ENCODE data around the gene MORN4. TPM values are rescaled to one million over a fixed set of nuclear protein-coding genes. Genes with fewer than 3 reads are reported as not detected.
"Not testable (repeated sequence)": the region's sequence is repeated elsewhere in the genome, so short reads cannot be mapped to it uniquely, and the experiment has no call there.

MORN4 gene
- total RNA-seq, 1 donor from 2014 or later: 2.9 TPM

DNA sequence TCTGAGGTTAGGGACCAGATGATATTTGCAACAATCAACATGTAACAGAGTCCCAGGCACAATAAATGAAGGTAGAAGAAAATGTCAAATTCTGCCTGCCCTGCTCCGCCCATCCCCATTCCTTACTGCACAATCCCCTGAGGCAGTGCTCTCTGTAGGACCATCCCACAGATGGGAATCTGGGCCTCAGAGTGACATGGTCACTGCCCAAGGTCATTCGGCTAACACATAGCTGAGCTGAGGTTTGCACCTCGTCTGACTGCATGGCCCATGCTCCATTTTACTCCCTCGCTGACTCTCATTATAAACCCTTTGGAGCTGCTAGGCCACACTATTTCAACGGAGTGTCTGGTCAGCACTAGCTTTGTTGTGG lies 47.9 kb downstream of the MORN4 start:
- H3K4me1 Mint-ChIP-seq (ENCODE audit: low read depth): no peaks in the 10 kb centered on the region

DNA sequence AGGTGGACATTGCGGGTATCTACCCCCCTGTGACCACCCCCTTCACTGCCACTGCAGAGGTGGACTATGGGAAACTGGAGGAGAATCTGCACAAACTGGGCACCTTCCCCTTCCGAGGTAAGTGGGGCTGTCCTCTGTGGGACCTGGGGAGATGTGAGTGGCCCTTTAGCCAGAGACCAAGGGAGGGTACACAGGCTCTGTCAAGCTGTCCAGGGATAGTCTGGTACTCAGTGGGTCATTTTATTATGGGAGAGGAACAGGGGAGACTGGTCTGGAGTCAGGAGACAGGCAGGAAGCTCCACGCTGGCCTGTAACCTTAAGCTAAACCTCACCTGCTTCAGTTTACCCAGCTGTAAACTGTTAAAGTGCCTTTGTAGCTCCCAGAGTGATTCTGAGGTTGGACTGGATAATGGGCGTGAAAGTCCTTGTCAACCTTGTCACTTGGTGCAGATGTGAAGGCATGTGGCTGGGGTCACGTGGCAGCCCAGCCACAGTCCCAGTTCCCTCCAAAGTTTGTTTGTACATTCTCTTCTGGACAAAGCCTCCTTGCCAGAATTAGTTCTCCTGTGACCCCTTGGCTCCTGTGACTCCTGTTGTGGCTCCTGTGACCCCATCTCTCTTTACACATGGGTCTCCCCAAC lies 48.4 kb downstream of the MORN4 start:
- Mint-ChIP-seq H3K27ac (no peak overlapping the region), H3K27me3 (ENCODE audit: low read depth) (peaks cover 1% of the 10 kb centered on the region), H3K4me3 (ENCODE audit: low read depth) (no peak overlapping the region), H3K36me3 (ENCODE audit: low read depth) (no peaks in the 10 kb centered on the region), H3K9me3 (no peaks in the 10 kb centered on the region), H3K4me1 (ENCODE audit: low read depth) (no peaks in the 10 kb centered on the region)
- no peak for DNase-seq (ENCODE audit: low spot score)
- intact Hi-C loops (cut with micrococcal nuclease): no loop called here

More for the DNA sequence above, 47.9 kb downstream of the MORN4 start:
- no peaks in the 10 kb centered on the region for H3K36me3 Mint-ChIP-seq (ENCODE audit: low read depth)
- no peaks in the 10 kb centered on the region for H3K9me3 Mint-ChIP-seq
- no peak overlapping the region for H3K27ac Mint-ChIP-seq
- no peaks in the 10 kb centered on the region for H3K27me3 Mint-ChIP-seq (ENCODE audit: low read depth)
- intact Hi-C loops (cut with micrococcal nuclease): no loop called here
- H3K4me3 Mint-ChIP-seq (ENCODE audit: low read depth): no peak overlapping the region
- no peak for DNase-seq (ENCODE audit: low spot score)

- H3K36me3 Mint-ChIP-seq (ENCODE audit: low read depth): no peaks in the 10 kb centered on the region
- H3K27me3 Mint-ChIP-seq (ENCODE audit: low read depth): peaks cover 2% of the 10 kb centered on the region
- intact Hi-C loops (cut with micrococcal nuclease): no loop called here
- no peak within 1 kb of the TSS for H3K27ac Mint-ChIP-seq
- no peaks in the 10 kb centered on the region for H3K9me3 Mint-ChIP-seq
- H3K4me3 Mint-ChIP-seq (ENCODE audit: low read depth): no peak within 1 kb of the TSS
- DNase-seq (ENCODE audit: low spot score): no peak
- H3K4me1 Mint-ChIP-seq (ENCODE audit: low read depth): no peaks in the 10 kb centered on the region
Measured at GRCh38 chr10:97584060-97584797, 49.1 kb downstream of the MORN4 start, which contains the start of gene HOGA1. Gene HOGA1, plus strand, starts transcription at chr10:97584389. Its CDS starts 315 bp downstream, at chr10:97584704.

DNA sequence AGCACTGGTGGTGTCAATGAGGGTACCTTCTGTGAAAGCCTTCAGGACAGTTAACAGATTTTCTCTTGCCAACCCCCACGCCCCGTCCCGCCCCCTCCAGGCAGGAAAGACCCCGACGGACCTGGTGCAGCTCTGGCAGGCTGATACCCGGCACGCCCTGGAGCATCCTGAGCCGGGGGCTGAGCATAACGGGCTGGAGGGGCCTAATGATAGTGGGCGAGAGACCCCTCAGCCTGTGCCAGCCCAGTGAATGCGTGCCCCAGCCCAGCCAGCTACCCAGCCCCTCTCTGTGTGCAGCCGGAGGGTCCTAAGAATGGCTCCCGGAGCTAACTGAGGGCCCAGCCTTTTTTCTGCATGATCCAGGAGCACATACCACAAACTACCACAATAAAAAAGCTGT lies 49.8 kb downstream of the MORN4 start:
- H3K27ac Mint-ChIP-seq: no peak overlapping the region
- H3K36me3 Mint-ChIP-seq (ENCODE audit: low read depth): no peaks in the 10 kb centered on the region
- no peak overlapping the region for H3K4me3 Mint-ChIP-seq (ENCODE audit: low read depth)
- no peaks in the 10 kb centered on the region for H3K9me3 Mint-ChIP-seq
- no peak for DNase-seq (ENCODE audit: low spot score)
- intact Hi-C loops (cut with micrococcal nuclease): no loop called here
- H3K4me1 Mint-ChIP-seq (ENCODE audit: low read depth): no peaks in the 10 kb centered on the region
- peaks cover 2% of the 10 kb centered on the region for H3K27me3 Mint-ChIP-seq (ENCODE audit: low read depth)

GRCh38 chr10:97582169-97582568 lies 51.1 kb downstream of the MORN4 start:
- peaks cover 2% of the 10 kb centered on the region for H3K27me3 Mint-ChIP-seq (ENCODE audit: low read depth)
- DNase-seq (ENCODE audit: low spot score): no peak
- no peaks in the 10 kb centered on the region for H3K9me3 Mint-ChIP-seq
- no peaks in the 10 kb centered on the region for H3K4me1 Mint-ChIP-seq (ENCODE audit: low read depth)
- no peaks in the 10 kb centered on the region for H3K36me3 Mint-ChIP-seq (ENCODE audit: low read depth)
- no peak overlapping the region for H3K4me3 Mint-ChIP-seq (ENCODE audit: low read depth)
- no peak overlapping the region for H3K27ac Mint-ChIP-seq
- intact Hi-C loops (cut with micrococcal nuclease): no loop called here

DNA sequence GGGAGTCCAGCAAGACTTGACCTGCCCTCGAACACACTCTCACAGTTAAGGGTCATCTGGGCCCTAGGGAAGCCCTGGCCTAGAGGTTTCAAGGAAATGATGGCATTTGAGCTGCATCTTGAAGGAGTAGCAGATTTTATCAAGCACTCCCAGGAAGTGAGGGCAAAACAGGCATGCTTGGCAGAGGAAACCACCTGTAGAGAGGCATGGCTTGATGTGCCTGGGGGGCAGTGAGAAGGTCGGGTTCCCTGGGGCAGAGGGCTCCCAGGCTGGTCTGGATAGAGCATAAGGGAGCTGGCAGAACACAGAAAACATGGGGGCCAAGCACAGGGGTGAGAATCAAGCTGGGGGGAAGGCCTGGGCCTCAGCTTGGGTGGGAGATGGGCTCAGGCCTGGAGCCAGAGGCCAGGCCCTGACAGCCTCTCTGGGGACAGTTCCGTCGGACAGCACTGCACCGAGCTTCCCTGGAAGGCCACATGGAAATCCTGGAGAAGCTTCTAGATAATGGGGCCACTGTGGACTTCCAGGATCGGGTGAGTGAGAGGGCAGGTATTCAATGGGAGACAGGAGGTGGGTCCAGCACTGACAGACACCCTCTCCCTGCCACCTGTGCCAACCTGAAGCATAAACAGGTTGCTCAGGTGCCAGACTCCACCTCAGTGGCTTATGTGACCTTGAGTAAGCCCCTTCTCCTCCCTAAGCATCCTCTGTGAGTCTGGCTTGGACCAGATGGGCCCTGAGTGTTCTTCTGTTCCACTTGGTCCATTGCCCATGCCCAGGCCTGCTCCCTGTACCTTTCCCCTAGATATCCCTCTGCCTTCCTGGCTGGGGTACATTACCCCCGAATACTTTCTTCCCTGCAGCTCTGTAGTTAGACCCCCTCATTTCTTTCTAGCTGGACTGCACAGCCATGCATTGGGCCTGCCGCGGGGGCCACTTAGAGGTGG lies 52.6 kb downstream of the MORN4 start:
- peaks cover 2% of the 10 kb centered on the region for H3K27me3 Mint-ChIP-seq (ENCODE audit: low read depth)
- DNase-seq (ENCODE audit: low spot score): no peak
- intact Hi-C loops (cut with micrococcal nuclease): no loop called here
- no peak overlapping the region for H3K4me3 Mint-ChIP-seq (ENCODE audit: low read depth)
- no peaks in the 10 kb centered on the region for H3K4me1 Mint-ChIP-seq (ENCODE audit: low read depth)
- H3K27ac Mint-ChIP-seq: no peak overlapping the region
- H3K36me3 Mint-ChIP-seq (ENCODE audit: low read depth): no peaks in the 10 kb centered on the region
- H3K9me3 Mint-ChIP-seq: no peaks in the 10 kb centered on the region

DNA sequence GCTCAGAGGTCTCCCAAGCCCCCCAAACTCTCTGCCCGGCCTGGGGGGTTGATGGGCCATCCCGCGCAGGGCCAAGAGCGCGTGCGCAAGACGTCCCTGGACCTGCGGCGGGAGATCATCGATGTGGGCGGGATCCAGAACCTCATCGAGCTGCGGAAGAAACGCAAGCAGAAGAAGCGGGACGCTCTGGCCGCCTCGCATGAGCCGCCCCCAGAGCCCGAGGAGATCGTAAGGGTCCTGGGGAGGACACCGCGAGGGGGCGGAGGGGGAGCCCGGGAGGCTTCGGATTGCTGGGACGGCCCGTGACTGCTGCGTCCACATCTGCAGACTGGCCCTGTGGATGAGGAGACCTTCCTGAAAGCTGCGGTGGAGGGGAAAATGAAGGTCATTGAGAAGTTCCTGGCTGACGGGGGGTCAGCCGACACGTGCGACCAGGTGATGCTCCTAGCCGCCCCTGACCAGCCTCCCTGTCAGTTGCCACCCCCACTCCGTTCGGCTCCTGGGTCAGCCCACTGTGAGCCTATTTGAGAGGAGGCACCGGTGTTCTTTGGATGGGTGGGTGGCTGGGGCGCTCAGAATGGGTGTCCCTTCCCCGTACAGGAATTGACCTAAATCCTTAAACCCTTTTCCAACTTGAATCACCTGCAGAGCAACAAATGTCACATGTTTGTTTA lies 55.0 kb downstream of the MORN4 start:
- no peaks in the 10 kb centered on the region for H3K9me3 Mint-ChIP-seq
- no peak overlapping the region for H3K4me3 Mint-ChIP-seq (ENCODE audit: low read depth)
- no peak for DNase-seq (ENCODE audit: low spot score)
- H3K4me1 Mint-ChIP-seq (ENCODE audit: low read depth): no peaks in the 10 kb centered on the region
- intact Hi-C loops (cut with micrococcal nuclease): no loop called here
- H3K36me3 Mint-ChIP-seq (ENCODE audit: low read depth): no peaks in the 10 kb centered on the region
- H3K27ac Mint-ChIP-seq: no peak overlapping the region
- peaks cover 2% of the 10 kb centered on the region for H3K27me3 Mint-ChIP-seq (ENCODE audit: low read depth)

GRCh38 chr10:97577701-97578100 lies 55.6 kb downstream of the MORN4 start:
- H3K27ac Mint-ChIP-seq: no peak overlapping the region
- H3K27me3 Mint-ChIP-seq (ENCODE audit: low read depth): peaks cover 2% of the 10 kb centered on the region
- no peaks in the 10 kb centered on the region for H3K4me1 Mint-ChIP-seq (ENCODE audit: low read depth)
- no peak overlapping the region for H3K4me3 Mint-ChIP-seq (ENCODE audit: low read depth)
- no peak for DNase-seq (ENCODE audit: low spot score)
- intact Hi-C loops (cut with micrococcal nuclease): no loop called here
- H3K36me3 Mint-ChIP-seq (ENCODE audit: low read depth): no peaks in the 10 kb centered on the region
- H3K9me3 Mint-ChIP-seq: no peaks in the 10 kb centered on the region

- H3K9me3 Mint-ChIP-seq; intact Hi-C loops (cut with micrococcal nuclease); H3K4me1 Mint-ChIP-seq (ENCODE audit: low read depth): not testable (repeated sequence)
Measured at GRCh38 chr10:97576487-97576886, 56.8 kb downstream of the MORN4 start.

GRCh38 chr10:97575127-97575668 lies 58.1 kb downstream of the MORN4 start:
- H3K36me3 Mint-ChIP-seq (ENCODE audit: low read depth): no peaks in the 10 kb centered on the region
- DNase-seq (ENCODE audit: low spot score): no peak
- intact Hi-C loops (cut with micrococcal nuclease): no loop called here
- no peak overlapping the region for H3K27ac Mint-ChIP-seq
- H3K4me3 Mint-ChIP-seq (ENCODE audit: low read depth): no peak overlapping the region
- H3K4me1 Mint-ChIP-seq (ENCODE audit: low read depth): no peaks in the 10 kb centered on the region
- H3K9me3 Mint-ChIP-seq: no peaks in the 10 kb centered on the region
- peaks cover 2% of the 10 kb centered on the region for H3K27me3 Mint-ChIP-seq (ENCODE audit: low read depth)

More at GRCh38 chr10:97576487-97576886, 56.8 kb downstream of the MORN4 start:
- H3K27ac Mint-ChIP-seq; H3K27me3 Mint-ChIP-seq (ENCODE audit: low read depth); DNase-seq (ENCODE audit: low spot score); H3K36me3 Mint-ChIP-seq (ENCODE audit: low read depth); H3K4me3 Mint-ChIP-seq (ENCODE audit: low read depth): not testable (repeated sequence)

- Mint-ChIP-seq H3K36me3 (ENCODE audit: low read depth) (no peaks in the 10 kb centered on the region), H3K9me3 (no peaks in the 10 kb centered on the region), H3K4me3 (ENCODE audit: low read depth) (no peak overlapping the region), H3K4me1 (ENCODE audit: low read depth) (no peaks in the 10 kb centered on the region), H3K27ac (no peak overlapping the region), H3K27me3 (ENCODE audit: low read depth) (no peaks in the 10 kb centered on the region)
- intact Hi-C loops (cut with micrococcal nuclease): no loop called here
- DNase-seq (ENCODE audit: low spot score): no peak
Measured at GRCh38 chr10:97574374-97575126, 58.8 kb downstream of the MORN4 start.

GRCh38 chr10:97573672-97574071 lies 59.6 kb downstream of the MORN4 start:
- Mint-ChIP-seq H3K9me3 (no peaks in the 10 kb centered on the region), H3K4me1 (ENCODE audit: low read depth) (no peaks in the 10 kb centered on the region), H3K27me3 (ENCODE audit: low read depth) (no peaks in the 10 kb centered on the region), H3K4me3 (ENCODE audit: low read depth) (no peak overlapping the region), H3K36me3 (ENCODE audit: low read depth) (no peaks in the 10 kb centered on the region), H3K27ac (no peak overlapping the region)
- DNase-seq (ENCODE audit: low spot score): no peak
- intact Hi-C loops (cut with micrococcal nuclease): no loop called here

Measured in activated T-helper 2 cell treated with anti-CD3 and anti-CD28 coated beads, Interferon-gamma antibody, Interleukin-2, Interleukin-4, amounts not matched to agents 10 μg/mL and 5 μg/mL and 100 μg/mL, durations not matched to agents 14 hours and 24 hours and 36 hours (primary cell).